ENCODE measurements around the gene RASGRF1.

Gene RASGRF1

DNA sequence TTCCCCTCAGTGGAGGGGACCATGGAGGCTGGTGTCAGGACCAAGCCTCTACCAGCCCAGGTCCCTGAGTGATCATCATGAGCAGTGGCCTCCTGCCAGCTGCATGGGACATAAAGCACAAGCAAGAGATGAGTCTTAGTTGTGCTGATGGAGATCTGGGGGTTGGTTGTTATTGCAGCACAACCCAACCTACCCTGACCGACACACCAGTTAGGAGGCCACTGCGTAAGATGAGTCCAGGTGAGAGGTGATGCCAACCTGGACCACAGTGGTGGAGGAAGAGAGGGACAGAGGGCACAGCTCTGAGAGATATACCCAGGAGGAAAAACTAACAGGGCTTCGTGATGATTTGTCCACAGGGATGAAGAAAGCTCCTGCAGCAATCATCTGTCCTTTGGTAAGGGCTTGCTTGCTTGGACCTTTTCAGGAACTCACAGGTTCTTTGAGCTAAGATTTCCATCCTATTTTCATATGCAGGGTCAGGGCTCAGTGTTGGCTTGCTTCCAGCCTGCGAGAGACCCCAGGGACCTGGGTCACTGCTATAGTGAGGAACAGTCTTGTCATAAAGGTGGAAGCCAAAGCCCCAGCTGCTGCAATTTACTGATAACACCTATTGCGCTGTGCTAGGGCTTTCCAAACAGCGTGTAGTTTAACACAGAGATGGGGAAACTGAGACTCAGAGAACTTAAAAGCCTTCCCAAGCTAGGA lies 8.1 kb downstream of the RASGRF1 start:
- no peak for TF ChIP-seq CTCF (IDR thresholded peaks at IDR 0.05; ENCODE audit: insufficient read depth, low read length, poor library complexity, severe bottlenecking)
- H3K4me3 ChIP-seq (replicated peaks; ENCODE audit: low read depth, low read length): no peak overlapping the region
- no peaks in the 10 kb centered on the region for H3K27me3 ChIP-seq (replicated peaks; ENCODE audit: control insufficient read depth, insufficient read depth, low read length)
- no peaks in the 10 kb centered on the region for H3K36me3 ChIP-seq (ENCODE audit: control insufficient read depth, insufficient read depth, low read length)
- DNase-seq (ENCODE audit: extremely low read depth, insufficient read length): no peak

DNA sequence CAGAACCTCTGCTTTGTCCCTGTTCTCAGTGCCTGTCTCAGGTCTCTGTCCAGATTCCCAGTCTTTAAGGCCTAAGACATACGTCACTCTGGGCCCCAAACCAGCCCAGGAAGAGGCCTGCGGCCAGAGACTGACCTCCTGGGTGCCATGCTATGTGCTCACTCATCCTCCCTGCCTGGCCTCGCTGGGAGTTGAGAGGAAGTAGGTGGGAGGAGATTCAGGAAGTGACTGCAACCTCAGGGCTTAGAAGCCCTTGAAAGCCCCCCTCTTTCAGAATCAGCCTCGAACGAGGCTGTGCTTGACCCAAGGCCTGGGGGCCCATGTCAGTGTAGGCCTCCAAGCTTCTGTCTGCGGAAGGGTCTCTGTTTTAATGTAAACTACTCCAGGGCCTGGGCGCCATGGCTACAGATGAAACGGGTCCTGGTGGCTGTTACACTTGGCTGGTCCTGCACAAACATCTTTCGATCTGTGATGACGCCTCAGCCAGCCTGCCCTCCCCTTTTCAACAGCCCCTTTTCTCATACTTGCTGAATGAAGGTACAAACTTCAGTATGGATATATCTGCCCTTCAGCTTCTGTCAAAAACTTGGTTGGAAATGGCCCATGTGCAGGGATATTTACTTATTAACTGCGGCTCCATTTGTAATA lies 11.7 kb downstream of the RASGRF1 start:
- DNase-seq (ENCODE audit: extremely low read depth, insufficient read length): no peak
- TF ChIP-seq CTCF (IDR thresholded peaks at IDR 0.05; ENCODE audit: insufficient read depth, low read length, poor library complexity, severe bottlenecking): no peak
- Histone ChIP-seq H3K36me3 (ENCODE audit: control insufficient read depth, insufficient read depth, low read length) (no peaks in the 10 kb centered on the region), H3K27me3 (replicated peaks; ENCODE audit: control insufficient read depth, insufficient read depth, low read length) (no peaks in the 10 kb centered on the region), H3K4me3 (replicated peaks; ENCODE audit: low read depth, low read length) (no peak overlapping the region)

- Histone ChIP-seq H3K4me3 (replicated peaks; ENCODE audit: low read depth, low read length) (no peak overlapping the region), H3K27me3 (replicated peaks; ENCODE audit: control insufficient read depth, insufficient read depth, low read length) (0 out of 2 replicates have a peak, but pooled peaks cover 1% of the 10 kb centered on the region), H3K36me3 (ENCODE audit: control insufficient read depth, insufficient read depth, low read length) (no peaks in the 10 kb centered on the region)
- DNase-seq (ENCODE audit: extremely low read depth, insufficient read length): no peak
- TF ChIP-seq CTCF (IDR thresholded peaks at IDR 0.05; ENCODE audit: insufficient read depth, low read length, poor library complexity, severe bottlenecking): no peak
Measured at GRCh38 chr15:79078003-79078402, 12.6 kb downstream of the RASGRF1 start.

DNA sequence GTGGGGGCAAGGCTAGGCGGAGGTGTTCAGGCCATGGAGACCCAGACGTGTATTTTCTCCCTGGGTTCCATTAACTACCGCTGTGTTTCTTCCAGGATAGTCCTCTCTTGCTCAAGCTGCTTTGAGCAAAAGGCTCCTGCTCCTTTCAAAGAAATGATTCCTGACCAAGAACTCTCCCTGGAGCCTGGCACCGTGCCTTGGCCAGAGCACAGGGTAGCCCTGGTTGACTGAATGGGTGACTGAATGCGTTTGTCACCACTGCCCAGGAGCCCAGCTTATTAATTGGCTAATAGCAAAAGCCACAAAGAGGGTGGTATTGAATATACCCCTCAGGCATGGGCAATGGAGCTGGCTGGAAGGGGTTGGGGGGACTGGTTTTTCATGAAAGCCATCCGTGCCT lies 13.9 kb downstream of the RASGRF1 start:
- Histone ChIP-seq H3K4me3 (replicated peaks; ENCODE audit: low read depth, low read length) (no peak overlapping the region), H3K36me3 (ENCODE audit: control insufficient read depth, insufficient read depth, low read length) (no peaks in the 10 kb centered on the region), H3K27me3 (replicated peaks; ENCODE audit: control insufficient read depth, insufficient read depth, low read length) (0 out of 2 replicates have a peak, but pooled peaks cover 1% of the 10 kb centered on the region)
- no peak for DNase-seq (ENCODE audit: extremely low read depth, insufficient read length)
- TF ChIP-seq CTCF (IDR thresholded peaks at IDR 0.05; ENCODE audit: insufficient read depth, low read length, poor library complexity, severe bottlenecking): no peak

- H3K36me3 ChIP-seq (ENCODE audit: control insufficient read depth, insufficient read depth, low read length): no peaks in the 10 kb centered on the region
Measured at GRCh38 chr15:79075256-79075655, 15.3 kb downstream of the RASGRF1 start.

More at GRCh38 chr15:79075256-79075655, 15.3 kb downstream of the RASGRF1 start:
- DNase-seq (ENCODE audit: extremely low read depth, insufficient read length): no peak
- no peak overlapping the region for H3K4me3 ChIP-seq (replicated peaks; ENCODE audit: low read depth, low read length)
- 0 out of 2 replicates have a peak, but pooled peaks cover 1% of the 10 kb centered on the region for H3K27me3 ChIP-seq (replicated peaks; ENCODE audit: control insufficient read depth, insufficient read depth, low read length)
- no peak for TF ChIP-seq CTCF (IDR thresholded peaks at IDR 0.05; ENCODE audit: insufficient read depth, low read length, poor library complexity, severe bottlenecking)
